ENCODE measurements around the gene FGFRL1.

DNA sequence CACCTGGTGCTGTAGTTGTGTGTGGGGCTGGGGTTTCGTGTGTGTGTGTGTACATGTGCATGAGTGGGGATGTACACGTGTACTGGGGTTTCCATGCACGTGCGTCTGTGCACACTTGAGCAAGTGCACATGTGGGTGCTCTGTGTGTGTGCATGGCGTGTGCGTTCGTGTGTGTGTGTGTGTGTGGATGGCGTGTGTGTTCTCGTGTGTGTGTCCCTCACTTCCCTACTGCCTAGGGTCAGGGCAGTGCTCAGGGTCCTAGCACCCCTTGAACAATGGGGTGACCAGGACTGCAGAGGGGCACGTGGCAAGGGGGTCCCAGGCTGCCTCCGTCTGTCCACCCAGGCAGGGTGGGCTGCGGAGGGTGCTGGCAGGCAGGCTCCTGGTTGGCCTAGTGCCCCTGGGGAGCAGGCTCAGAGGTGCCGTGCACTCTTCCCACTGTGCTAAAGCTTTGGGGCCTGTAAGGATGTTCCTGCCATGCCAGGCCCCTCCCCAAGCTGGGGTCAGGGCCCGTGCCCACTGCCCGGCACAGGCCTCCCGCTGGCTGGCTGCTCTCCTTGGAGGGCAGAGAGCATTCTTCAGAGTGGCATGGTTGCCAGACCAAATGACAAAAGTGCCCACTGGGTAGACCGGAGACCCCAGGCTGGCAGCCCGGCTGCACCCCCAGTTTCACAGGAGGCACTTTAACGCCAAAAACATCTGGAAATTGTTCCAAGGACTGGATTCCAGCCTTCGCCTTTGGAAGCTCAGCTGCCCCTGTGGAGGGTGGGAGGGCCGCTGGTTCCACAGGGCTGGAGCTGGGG is 29.1 kb downstream of the FGFRL1 start:
- TF ChIP-seq POLR2A (IDR thresholded peaks at IDR 0.05) = no peak
- TF ChIP-seq, protein P1, sequence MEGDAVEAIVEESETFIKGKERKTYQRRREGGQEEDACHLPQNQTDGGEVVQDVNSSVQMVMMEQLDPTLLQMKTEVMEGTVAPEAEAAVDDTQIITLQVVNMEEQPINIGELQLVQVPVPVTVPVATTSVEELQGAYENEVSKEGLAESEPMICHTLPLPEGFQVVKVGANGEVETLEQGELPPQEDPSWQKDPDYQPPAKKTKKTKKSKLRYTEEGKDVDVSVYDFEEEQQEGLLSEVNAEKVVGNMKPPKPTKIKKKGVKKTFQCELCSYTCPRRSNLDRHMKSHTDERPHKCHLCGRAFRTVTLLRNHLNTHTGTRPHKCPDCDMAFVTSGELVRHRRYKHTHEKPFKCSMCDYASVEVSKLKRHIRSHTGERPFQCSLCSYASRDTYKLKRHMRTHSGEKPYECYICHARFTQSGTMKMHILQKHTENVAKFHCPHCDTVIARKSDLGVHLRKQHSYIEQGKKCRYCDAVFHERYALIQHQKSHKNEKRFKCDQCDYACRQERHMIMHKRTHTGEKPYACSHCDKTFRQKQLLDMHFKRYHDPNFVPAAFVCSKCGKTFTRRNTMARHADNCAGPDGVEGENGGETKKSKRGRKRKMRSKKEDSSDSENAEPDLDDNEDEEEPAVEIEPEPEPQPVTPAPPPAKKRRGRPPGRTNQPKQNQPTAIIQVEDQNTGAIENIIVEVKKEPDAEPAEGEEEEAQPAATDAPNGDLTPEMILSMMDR (IDR thresholded peaks at IDR 0.05) = no peak
